Liver (tissue), 9 donors: Measurements from ENCODE around the gene SERPINH1. TPM values are rescaled to one million over a fixed set of nuclear protein-coding genes. Genes with fewer than 3 reads are reported as not detected.

Experiments
- DNase-seq: peaks from one replicate; pipeline ENCODE4 v3.0.0-alpha.2; 2017; ENCODE audit warnings: low spot score
- H3K27ac ChIP-seq, 2 donors: one replicate each; pipeline ENCODE4 v1.7.0; 2013; ENCODE audit warnings: inconsistent platforms in 2 of 2, low read length in 2 of 2, control low read depth in 1 of 2, low read depth in 1 of 2, mild to moderate bottlenecking in 1 of 2
- H3K27me3 ChIP-seq, 4 donors: one replicate each; pipeline versions ENCODE4 v1.6.1 to v1.7.0; 2013; ENCODE audit warnings: low read length in 3 of 4, inconsistent platforms in 1 of 4, mild to moderate bottlenecking in 1 of 4, moderate library complexity in 1 of 4; ENCODE audit not compliant: control insufficient read depth in 4 of 4, insufficient read depth in 4 of 4
- H3K36me3 ChIP-seq, 4 donors: one replicate each; pipeline versions ENCODE4 v1.6.1 to v1.7.0; 2013; ENCODE audit warnings: low read length in 3 of 4, mild to moderate bottlenecking in 3 of 4, low read depth in 1 of 4, moderate library complexity in 1 of 4; ENCODE audit not compliant: control insufficient read depth in 4 of 4, insufficient read depth in 3 of 4
- H3K4me1 ChIP-seq, 4 donors: one replicate each; pipeline versions ENCODE4 v1.6.1 to v1.7.0; 2013; ENCODE audit warnings: low read length in 3 of 4, mild to moderate bottlenecking in 3 of 4, moderate library complexity in 1 of 4; ENCODE audit not compliant: control insufficient read depth in 4 of 4, insufficient read depth in 4 of 4
- H3K4me3 ChIP-seq, 3 donors: one replicate each; pipeline versions ENCODE4 v1.6.1 to v1.7.0; 2013; ENCODE audit warnings: low read length in 3 of 3, control low read depth in 1 of 3, low read depth in 1 of 3, mild to moderate bottlenecking in 1 of 3
- H3K9ac ChIP-seq, 2 donors: one replicate each; pipeline ENCODE4 v1.7.0; 2013; ENCODE audit warnings: low read length in 2 of 2, mild to moderate bottlenecking in 2 of 2, moderate library complexity in 2 of 2, control low read depth in 1 of 2, low read depth in 1 of 2
- H3K9me3 ChIP-seq, 4 donors: one replicate each; pipeline versions ENCODE4 v1.6.1 to v1.7.0; 2013; ENCODE audit warnings: low read length in 3 of 4; ENCODE audit not compliant: control insufficient read depth in 4 of 4
- ATF3 ChIP-seq: IDR thresholded peaks from 2 replicates; pipeline ENCODE4 v1.6.1; 2016; ENCODE audit warnings: antibody characterized with exemption
- CTCF ChIP-seq: fragments of 150-350 bp; IDR thresholded peaks from 2 replicates; pipeline ENCODE4 v1.5.1; 2017; ENCODE audit warnings: improper control_type of control experiment, low read depth, low read length; ENCODE audit not compliant: missing input control
- EGR1 ChIP-seq, 2 donors: IDR thresholded peaks; 2 replicates each; pipeline ENCODE4 v1.6.1; 2016 to 2018; ENCODE audit warnings: antibody characterized with exemption in 2 of 2, low read depth in 2 of 2
- FOXA1 ChIP-seq: IDR thresholded peaks from 2 replicates; pipeline ENCODE4 v1.6.1; 2016; ENCODE audit warnings: antibody characterized with exemption
- FOXA2 ChIP-seq: IDR thresholded peaks from 2 replicates; pipeline ENCODE4 v1.6.1; 2016; ENCODE audit warnings: antibody characterized with exemption
- GABPA ChIP-seq, 2 donors: IDR thresholded peaks in 1 of 2; conservative IDR thresholded peaks in 1 of 2; 2 replicates each; pipeline ENCODE4 v1.6.1; 2016; ENCODE audit warnings: antibody characterized with exemption in 2 of 2, mild to moderate bottlenecking in 1 of 2, moderate library complexity in 1 of 2
- HNF4A ChIP-seq, 2 donors: conservative IDR thresholded peaks; 2 replicates each; pipeline ENCODE4 v1.6.1; 2016; ENCODE audit warnings: antibody characterized with exemption in 2 of 2, mild to moderate bottlenecking in 2 of 2
- JUND ChIP-seq, 2 donors: IDR thresholded peaks; 2 replicates each; pipeline ENCODE4 v1.6.1; 2016; ENCODE audit warnings: antibody characterized with exemption in 2 of 2
- MAX ChIP-seq: IDR thresholded peaks from 2 replicates; pipeline ENCODE4 v1.6.1; 2016; ENCODE audit warnings: antibody characterized with exemption
- NR2F2 ChIP-seq: IDR thresholded peaks from 2 replicates; pipeline ENCODE4 v1.6.1; 2016; ENCODE audit warnings: antibody characterized with exemption
- RAD21 ChIP-seq, 2 donors: IDR thresholded peaks; 2 replicates each; pipeline ENCODE4 v1.6.1; 2016; ENCODE audit warnings: antibody characterized with exemption in 2 of 2, mild to moderate bottlenecking in 2 of 2
- REST ChIP-seq: IDR thresholded peaks from 2 replicates; pipeline ENCODE4 v1.6.1; 2016; ENCODE audit warnings: antibody characterized with exemption, mild to moderate bottlenecking
- RXRA ChIP-seq, 2 donors: IDR thresholded peaks; 2 replicates each; pipeline ENCODE4 v1.6.1; 2017 to 2018; ENCODE audit warnings: antibody characterized with exemption in 2 of 2, mild to moderate bottlenecking in 1 of 2
- SP1 ChIP-seq: IDR thresholded peaks from 2 replicates; pipeline ENCODE4 v1.6.1; 2018; ENCODE audit warnings: antibody characterized with exemption, mild to moderate bottlenecking
- TAF1 ChIP-seq: conservative IDR thresholded peaks from 2 replicates; pipeline ENCODE4 v1.6.1; 2016; ENCODE audit warnings: antibody characterized with exemption, mild to moderate bottlenecking
- YY1 ChIP-seq: IDR thresholded peaks from 2 replicates; pipeline ENCODE4 v1.6.1; 2016; ENCODE audit warnings: antibody characterized with exemption, mild to moderate bottlenecking
- ZBTB33 ChIP-seq: IDR thresholded peaks from 2 replicates; pipeline ENCODE4 v1.6.1; 2016; ENCODE audit warnings: antibody characterized with exemption
- WGBS: extraction: QIAGEN DNeasy Blood & Tissue Kit; methylation state at CpG from one replicate; pipeline ENCODE4 v1.1.7; 2013; 5-methylcytosine and 5-hydroxymethylcytosine counted together
- polyA plus RNA-seq, 2 donors: library from polyadenylated mRNA; stranded (reverse) in 1 of 2; unstranded in 1 of 2; fragments of 200-250 nt in 1 of 2; fragments of >200 nt in 1 of 2; fragmentation: Nextera tagmentation in 1 of 2; extraction: Ambion mirVana in 1 of 2; gene quantifications; one replicate each; pipeline versions ENCODE4 v1.2.1 to v1.2.3, GENCODE V29; 2013 to 2015
- total RNA-seq, 2 donors: library from RNA; depleted of rRNA; stranded (reverse); fragments of >200 nt; gene quantifications; one replicate each; pipeline ENCODE4 v1.2.3, GENCODE V29; 2014
- donor health status: healthy.
- donor health status: healthy.
- donor health status: healthy.
- donor health status: healthy.
- donor health status: healthy.

The SERPINH1 gene
- total and polyA plus RNA-seq, 4 donors, result 5.0 to 118 (median 68.7) TPM

- H3K27me3 ChIP-seq, result no peaks in the 10 kb centered on the region
- WGBS, result 76% methylated on average over 3 of the region's 3 CpGs
- no peaks in the 10 kb centered on the region for H3K9me3 ChIP-seq
- no peaks in the 10 kb centered on the region for H3K36me3 ChIP-seq
- no peak overlapping the region for H3K4me3 ChIP-seq
- no peak for DNase-seq
- H3K9ac ChIP-seq, result no peak overlapping the region
- no peaks in the 10 kb centered on the region for H3K4me1 ChIP-seq
- no peak overlapping the region for H3K27ac ChIP-seq
- TF ChIP-seq RXRA (IDR thresholded peaks at IDR 0.05), result no peak
- TF ChIP-seq FOXA1, result no peak
- TF ChIP-seq JUND (IDR thresholded peaks at IDR 0.05), result no peak
- no peak for TF ChIP-seq MAX
- TF ChIP-seq EGR1 (IDR thresholded peaks at IDR 0.05; ENCODE audit: low read depth in 2 of 2), result no peak
- TF ChIP-seq REST, result no peak
- TF ChIP-seq RAD21 (IDR thresholded peaks at IDR 0.05), result no peak
- no peak for TF ChIP-seq SP1
- no peak for TF ChIP-seq YY1
- TF ChIP-seq ZBTB33, result no peak
- no peak for TF ChIP-seq CTCF
- no peak for TF ChIP-seq TAF1
- no peak for TF ChIP-seq FOXA2
- TF ChIP-seq NR2F2, result no peak
- TF ChIP-seq GABPA (IDR thresholded peaks at IDR 0.05 in 1 of 2, conservative IDR thresholded peaks at IDR 0.05 in 1 of 2), result no peak
Measured at GRCh38 chr11:75600356-75600755, 38.3 kb downstream of the SERPINH1 start.

GRCh38 chr11:75601494-75601893 lies 39.4 kb downstream of the SERPINH1 start:
- Histone ChIP-seq H3K4me1 (no peaks in the 10 kb centered on the region), H3K27ac (no peak overlapping the region), H3K27me3 (no peaks in the 10 kb centered on the region), H3K36me3 (no peaks in the 10 kb centered on the region), H3K4me3 (no peak overlapping the region), H3K9me3 (no peaks in the 10 kb centered on the region), H3K9ac (no peak overlapping the region)
- 86% methylated on average over 7 of the region's 7 CpGs for WGBS
- DNase-seq, result no peak
- TF ChIP-seq FOXA2 (no peak), HNF4A (conservative IDR thresholded peaks at IDR 0.05) (no peak), YY1 (no peak), MAX (no peak), GABPA (IDR thresholded peaks at IDR 0.05 in 1 of 2, conservative IDR thresholded peaks at IDR 0.05 in 1 of 2) (no peak), CTCF (no peak), FOXA1 (no peak), SP1 (no peak), ZBTB33 (no peak), ATF3 (no peak)
